Measurements from ENCODE around the gene NINL.

DNA sequence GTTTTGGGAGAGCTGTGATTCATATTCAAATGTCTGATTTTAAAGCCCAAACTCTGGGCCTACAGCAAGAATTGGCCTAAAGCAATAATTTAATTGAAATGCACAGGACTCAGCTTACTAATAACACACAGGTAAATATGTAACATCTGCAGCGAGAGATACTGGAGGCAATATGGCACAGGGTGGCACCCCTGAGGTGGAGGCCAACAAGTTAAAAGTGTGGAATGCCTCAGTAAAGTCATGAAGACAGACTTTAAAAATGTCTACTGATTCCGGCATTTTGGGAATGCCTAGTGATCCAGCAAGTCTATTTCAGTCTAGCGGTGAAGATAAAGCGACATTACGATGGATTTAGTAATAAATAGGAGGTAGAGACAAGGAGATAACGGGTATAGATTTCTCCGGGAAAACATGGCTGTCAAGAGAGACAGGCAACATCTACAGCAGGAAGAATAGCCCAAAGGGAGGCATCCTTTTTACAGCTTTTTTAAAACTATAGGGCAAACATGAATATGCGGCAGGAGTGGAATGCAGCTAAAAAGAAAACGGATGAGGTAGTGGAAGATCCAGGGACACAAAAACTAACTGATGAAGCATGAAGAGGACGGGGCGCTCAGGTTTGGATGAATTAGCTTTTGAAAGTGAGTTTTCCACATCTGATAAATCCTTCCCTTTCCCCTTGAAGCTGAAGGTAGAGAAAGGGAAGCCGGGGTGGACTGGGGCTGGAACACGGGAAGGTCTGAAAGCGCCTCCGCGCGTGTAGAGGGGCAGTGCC lies 37.3 kb upstream of the NINL start:
- no peak for TF ChIP-seq POLR2A (IDR thresholded peaks at IDR 0.05)
- TF ChIP-seq, protein P1, sequence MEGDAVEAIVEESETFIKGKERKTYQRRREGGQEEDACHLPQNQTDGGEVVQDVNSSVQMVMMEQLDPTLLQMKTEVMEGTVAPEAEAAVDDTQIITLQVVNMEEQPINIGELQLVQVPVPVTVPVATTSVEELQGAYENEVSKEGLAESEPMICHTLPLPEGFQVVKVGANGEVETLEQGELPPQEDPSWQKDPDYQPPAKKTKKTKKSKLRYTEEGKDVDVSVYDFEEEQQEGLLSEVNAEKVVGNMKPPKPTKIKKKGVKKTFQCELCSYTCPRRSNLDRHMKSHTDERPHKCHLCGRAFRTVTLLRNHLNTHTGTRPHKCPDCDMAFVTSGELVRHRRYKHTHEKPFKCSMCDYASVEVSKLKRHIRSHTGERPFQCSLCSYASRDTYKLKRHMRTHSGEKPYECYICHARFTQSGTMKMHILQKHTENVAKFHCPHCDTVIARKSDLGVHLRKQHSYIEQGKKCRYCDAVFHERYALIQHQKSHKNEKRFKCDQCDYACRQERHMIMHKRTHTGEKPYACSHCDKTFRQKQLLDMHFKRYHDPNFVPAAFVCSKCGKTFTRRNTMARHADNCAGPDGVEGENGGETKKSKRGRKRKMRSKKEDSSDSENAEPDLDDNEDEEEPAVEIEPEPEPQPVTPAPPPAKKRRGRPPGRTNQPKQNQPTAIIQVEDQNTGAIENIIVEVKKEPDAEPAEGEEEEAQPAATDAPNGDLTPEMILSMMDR (IDR thresholded peaks at IDR 0.05) = no peak

All from Peyer's patch (tissue), 4 donors.